Mesenchymal stem cell (in vitro differentiated cells and primary cell): Measurements from ENCODE around the gene CACNA1I.
"Not testable (repeated sequence)": the region's sequence is repeated elsewhere in the genome, so short reads cannot be mapped to it uniquely, and the experiment has no call there.

ENCODE experiments used
- DNase-seq: peaks from one replicate; pipeline ENCODE4 v3.0.0-alpha.2; 2013
- H2AFZ ChIP-seq: one replicate; pipeline ENCODE4 v1.6.1; 2013; ENCODE audit warnings: low read depth, mild to moderate bottlenecking, control low read depth, inconsistent platforms, low read length, moderate library complexity
- H2AK5ac ChIP-seq: 2 replicates; pipeline ENCODE4 v1.6.1; 2013; ENCODE audit warnings: low read length, moderate library complexity, mild to moderate bottlenecking, inconsistent platforms; ENCODE audit not compliant: severe bottlenecking
- H2BK120ac ChIP-seq: one replicate; pipeline ENCODE4 v1.6.1; 2013; ENCODE audit warnings: low read depth, mild to moderate bottlenecking, inconsistent platforms, low read length, moderate library complexity
- H2BK12ac ChIP-seq, 2 experiments: one replicate each; pipeline ENCODE4 v1.6.1; 2013; ENCODE audit warnings: inconsistent platforms in 2 of 2, low read length in 2 of 2, mild to moderate bottlenecking in 2 of 2, moderate library complexity in 2 of 2, control low read depth in 1 of 2
- H2BK15ac ChIP-seq: one replicate; pipeline ENCODE4 v1.6.1; 2013; ENCODE audit warnings: mild to moderate bottlenecking, low read depth, inconsistent platforms; ENCODE audit not compliant: poor library complexity, severe bottlenecking
- H2BK5ac ChIP-seq: 2 replicates; pipeline ENCODE4 v1.6.1; 2013; ENCODE audit warnings: low read depth, mild to moderate bottlenecking, low read length, control low read depth, inconsistent platforms; ENCODE audit not compliant: poor library complexity, severe bottlenecking
- H3K14ac ChIP-seq, 2 experiments: one replicate each; pipeline ENCODE4 v1.6.1; 2013; ENCODE audit warnings: inconsistent platforms in 2 of 2, low read length in 2 of 2, control low read depth in 1 of 2, mild to moderate bottlenecking in 1 of 2, moderate library complexity in 1 of 2
- H3K18ac ChIP-seq, 2 experiments: one replicate each; pipeline ENCODE4 v1.6.1; 2013; ENCODE audit warnings: inconsistent platforms in 2 of 2, low read length in 2 of 2, control low read depth in 1 of 2, low read depth in 1 of 2, mild to moderate bottlenecking in 1 of 2
- H3K23ac ChIP-seq, 2 experiments: one replicate each; pipeline ENCODE4 v1.6.1; 2013; ENCODE audit warnings: inconsistent platforms in 2 of 2, low read length in 2 of 2, mild to moderate bottlenecking in 2 of 2, moderate library complexity in 2 of 2, control low read depth in 1 of 2
- H3K27ac ChIP-seq: 2 replicates; pipeline ENCODE4 v1.5.1; 2013; ENCODE audit warnings: mild to moderate bottlenecking, moderate library complexity, low read length, control low read depth, inconsistent platforms; ENCODE audit not compliant: poor library complexity, severe bottlenecking
- H3K27me3 ChIP-seq, 2 experiments: 2 replicates each; pipeline versions ENCODE4 v1.6.1 to v1.7.0; 2013; ENCODE audit warnings: low read length in 2 of 2, mild to moderate bottlenecking in 2 of 2, moderate library complexity in 2 of 2, control low read depth in 1 of 2, inconsistent platforms in 1 of 2; ENCODE audit not compliant: control insufficient read depth in 1 of 2, insufficient read depth in 1 of 2
- H3K36me3 ChIP-seq, 2 experiments: 2 replicates each; pipeline versions ENCODE4 v1.6.1 to v1.7.0; 2013; ENCODE audit warnings: low read length in 2 of 2, control low read depth in 1 of 2, inconsistent platforms in 1 of 2, low read depth in 1 of 2, mild to moderate bottlenecking in 1 of 2; ENCODE audit not compliant: insufficient read depth in 2 of 2, control insufficient read depth in 1 of 2
- H3K4ac ChIP-seq, 2 experiments: one replicate each; pipeline ENCODE4 v1.6.1; 2013; ENCODE audit warnings: inconsistent platforms in 2 of 2, low read length in 2 of 2, mild to moderate bottlenecking in 2 of 2, moderate library complexity in 2 of 2, control low read depth in 1 of 2, low read depth in 1 of 2
- H3K4me1 ChIP-seq: 2 replicates; pipeline ENCODE4 v1.6.1; 2013; ENCODE audit warnings: low read depth, low read length, control low read depth; ENCODE audit not compliant: control insufficient read depth, insufficient read depth
- H3K4me2 ChIP-seq: 2 replicates; pipeline ENCODE4 v1.6.1; 2013; ENCODE audit warnings: low read length, mild to moderate bottlenecking, inconsistent platforms; ENCODE audit not compliant: poor library complexity, severe bottlenecking
- H3K4me3 ChIP-seq, 2 experiments: 2 replicates each; pipeline versions ENCODE4 v1.5.1 to v1.7.0; 2013; ENCODE audit warnings: low read length in 2 of 2, mild to moderate bottlenecking in 2 of 2, control low read depth in 1 of 2, low read depth in 1 of 2; ENCODE audit not compliant: insufficient read depth in 1 of 2
- H3K79me1 ChIP-seq: replicated peaks from 2 replicates; pipeline ENCODE4 v1.6.1; 2013; ENCODE audit warnings: mild to moderate bottlenecking, control low read depth, low read length, inconsistent platforms; ENCODE audit not compliant: poor library complexity, severe bottlenecking
- H3K9ac ChIP-seq: 2 replicates; pipeline ENCODE4 v1.7.0; 2013; ENCODE audit warnings: mild to moderate bottlenecking, low read length, moderate library complexity
- H3K9me3 ChIP-seq: 2 replicates; pipeline ENCODE4 v1.7.0; 2013; ENCODE audit warnings: mild to moderate bottlenecking, low read length; ENCODE audit not compliant: control insufficient read depth
- H4K8ac ChIP-seq: one replicate; pipeline ENCODE4 v1.6.1; 2013; ENCODE audit warnings: inconsistent platforms, mild to moderate bottlenecking, low read length, moderate library complexity
- H4K91ac ChIP-seq: one replicate; pipeline ENCODE4 v1.6.1; 2013; ENCODE audit warnings: mild to moderate bottlenecking, low read length, inconsistent platforms
- WGBS: methylation state at CpG from one replicate; pipeline ENCODE4 v1.1.7; 2013; ENCODE audit warnings: mixed read lengths; 5-methylcytosine and 5-hydroxymethylcytosine counted together

Gene CACNA1I

DNA sequence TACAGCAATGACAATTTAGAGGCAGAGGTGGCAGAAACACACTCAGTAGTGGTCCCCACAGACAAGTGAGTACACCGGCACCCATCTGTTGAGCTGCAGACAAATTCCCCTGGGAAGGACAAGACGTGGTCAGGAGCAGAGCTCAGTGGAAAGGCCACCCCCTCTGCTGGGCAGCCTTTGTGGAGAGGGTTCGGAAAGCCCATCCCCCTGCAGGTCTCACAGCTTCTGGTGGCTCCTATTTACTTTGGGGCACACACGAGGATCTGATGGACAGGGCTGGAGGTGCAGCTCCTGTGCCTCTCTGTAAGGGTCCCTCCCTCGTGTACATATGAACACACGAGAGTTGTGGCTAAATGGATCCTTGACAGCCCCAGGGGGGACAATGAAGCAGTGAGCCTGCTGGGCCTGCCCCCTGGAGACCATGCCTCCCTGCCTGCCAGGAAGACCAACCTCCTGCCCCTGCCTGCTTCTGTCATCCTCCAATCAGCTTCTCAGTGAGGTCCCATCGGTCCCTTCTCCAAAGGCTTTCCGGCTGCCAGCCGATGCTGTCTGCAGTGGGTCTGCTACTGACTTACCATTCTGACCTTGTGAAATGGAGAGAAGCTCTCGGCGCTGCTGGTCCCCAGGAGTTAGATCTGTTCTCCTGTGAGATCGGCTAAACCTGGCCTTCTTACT lies 161.5 kb downstream of the CACNA1I start:
- no peak overlapping the region for H3K14ac ChIP-seq
- H3K27me3 ChIP-seq = peaks cover 47 to 80% of the 10 kb centered on the region in 2 experiments
- no peak overlapping the region for H2BK12ac ChIP-seq
- H4K8ac ChIP-seq = no peak overlapping the region
- H3K4ac ChIP-seq = no peak overlapping the region
- no peak overlapping the region for H3K9ac ChIP-seq
- H3K27ac ChIP-seq = no peak overlapping the region
- 89% methylated on average over 12 of the region's 12 CpGs for WGBS
- H3K4me1 ChIP-seq = no peaks in the 10 kb centered on the region
- H2BK5ac ChIP-seq = no peak overlapping the region
- H3K4me2 ChIP-seq = no peak overlapping the region
- no peak overlapping the region for H4K91ac ChIP-seq
- H3K23ac ChIP-seq = no peak overlapping the region
- no peak overlapping the region for H2BK120ac ChIP-seq
- DNase-seq = no peak
- no peak overlapping the region for H2AFZ ChIP-seq
- H3K9me3 ChIP-seq = no peaks in the 10 kb centered on the region
- H2BK15ac ChIP-seq = no peak overlapping the region
- no peak overlapping the region for H2AK5ac ChIP-seq
- no peaks in the 10 kb centered on the region for H3K36me3 ChIP-seq
- H3K79me1 ChIP-seq = no peaks in the 10 kb centered on the region
- no peak overlapping the region for H3K18ac ChIP-seq
- no peak overlapping the region for H3K4me3 ChIP-seq

DNA sequence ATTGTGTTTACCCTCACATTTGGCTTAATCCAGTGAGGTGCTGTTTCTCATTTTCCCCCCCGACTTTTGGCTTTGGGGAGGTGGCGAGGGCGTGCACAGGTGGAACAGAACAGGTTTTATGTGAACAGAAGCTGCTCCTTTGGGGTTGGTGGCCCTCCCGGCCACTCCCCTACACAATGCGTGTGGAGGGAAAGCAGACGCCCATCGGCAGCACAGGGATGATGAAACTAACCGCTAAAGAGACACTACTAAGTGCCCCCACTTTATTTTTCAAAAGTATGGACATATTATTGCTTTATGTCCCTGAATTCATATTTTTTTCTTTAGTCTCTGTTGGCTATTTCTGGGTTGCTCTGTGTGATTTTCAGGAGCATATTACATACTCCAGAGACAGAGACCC lies 162.1 kb downstream of the CACNA1I start:
- Histone ChIP-seq H3K18ac (no peak overlapping the region), H3K79me1 (no peaks in the 10 kb centered on the region), H3K36me3 (no peaks in the 10 kb centered on the region), H3K23ac (no peak overlapping the region), H2BK5ac (no peak overlapping the region), H2BK15ac (no peak overlapping the region), H2BK12ac (no peak overlapping the region), H3K27ac (no peak overlapping the region), H3K14ac (no peak overlapping the region), H3K27me3 (peaks cover 44 to 80% of the 10 kb centered on the region in 2 experiments), H3K4me2 (no peak overlapping the region), H3K9me3 (no peaks in the 10 kb centered on the region), H3K4me3 (no peak overlapping the region), H3K4me1 (no peaks in the 10 kb centered on the region), H4K8ac (no peak overlapping the region), H4K91ac (no peak overlapping the region), H2AFZ (no peak overlapping the region), H3K4ac (no peak overlapping the region), H3K9ac (no peak overlapping the region), H2BK120ac (no peak overlapping the region), H2AK5ac (no peak overlapping the region)
- WGBS = 73% methylated on average over 6 of the region's 8 CpGs
- DNase-seq = no peak

DNA sequence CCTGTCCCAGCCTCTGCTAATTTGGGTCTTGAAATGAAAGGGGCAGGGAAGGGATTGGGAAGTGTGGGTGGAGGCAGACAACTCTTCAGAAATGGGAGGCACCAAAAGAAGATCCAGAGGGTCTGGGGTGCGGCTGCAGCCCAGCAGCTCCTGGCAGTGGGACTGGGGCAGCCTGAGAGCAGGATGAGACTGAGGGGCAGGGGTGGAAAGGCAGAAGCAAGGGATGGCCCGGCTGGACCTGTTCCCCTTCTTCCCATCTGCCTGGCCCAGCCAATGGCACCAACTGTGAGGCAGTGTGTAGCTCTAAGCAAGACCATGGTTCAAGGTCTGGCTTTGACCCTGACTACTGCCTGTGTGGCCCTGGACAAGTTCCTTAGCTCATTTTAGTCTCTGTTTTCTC lies 162.6 kb downstream of the CACNA1I start:
- Histone ChIP-seq H3K79me1 (no peaks in the 10 kb centered on the region), H3K4ac (no peak overlapping the region), H4K8ac (no peak overlapping the region), H3K36me3 (no peaks in the 10 kb centered on the region), H3K27ac (no peak overlapping the region), H4K91ac (no peak overlapping the region), H3K4me1 (no peaks in the 10 kb centered on the region), H2AK5ac (no peak overlapping the region), H2BK5ac (no peak overlapping the region), H3K23ac (no peak overlapping the region), H3K18ac (no peak overlapping the region), H3K4me2 (no peak overlapping the region), H3K9ac (no peak overlapping the region), H3K4me3 (no peak overlapping the region), H3K9me3 (no peaks in the 10 kb centered on the region), H2BK12ac (no peak overlapping the region), H3K14ac (no peak overlapping the region), H2AFZ (no peak overlapping the region), H3K27me3 (peaks cover 47 to 77% of the 10 kb centered on the region in 2 experiments), H2BK15ac (no peak overlapping the region), H2BK120ac (no peak overlapping the region)
- no peak for DNase-seq
- WGBS = 93% methylated on average over 2 of the region's 2 CpGs

DNA sequence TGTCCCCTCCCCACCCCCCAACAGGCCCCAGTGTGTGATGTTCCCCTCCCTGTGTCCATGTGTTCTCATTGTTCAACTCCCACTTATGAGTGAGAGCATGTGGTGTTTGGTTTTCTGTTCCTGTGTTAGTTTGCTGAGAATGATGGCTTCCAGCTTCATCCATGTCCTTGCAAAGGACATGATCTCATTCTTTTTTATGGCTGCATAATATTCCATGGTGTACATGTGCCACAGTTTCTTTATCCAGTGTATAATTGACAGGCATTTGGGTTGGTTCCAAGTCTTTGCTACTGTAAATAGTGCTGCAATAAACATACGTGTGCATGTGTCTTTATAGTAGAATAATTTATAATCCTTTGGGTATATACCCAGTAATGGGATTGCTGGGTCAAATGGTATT lies 163.5 kb downstream of the CACNA1I start:
- H3K18ac ChIP-seq, H2AK5ac ChIP-seq, H3K14ac ChIP-seq, H2BK5ac ChIP-seq, H2BK15ac ChIP-seq, H4K91ac ChIP-seq, H3K4me1 ChIP-seq, H3K4me2 ChIP-seq, H3K4me3 ChIP-seq, DNase-seq, H3K27ac ChIP-seq, H2AFZ ChIP-seq, H3K79me1 ChIP-seq, H3K9ac ChIP-seq, H3K9me3 ChIP-seq, H3K36me3 ChIP-seq, H3K4ac ChIP-seq, H3K23ac ChIP-seq, H2BK120ac ChIP-seq, H2BK12ac ChIP-seq, H4K8ac ChIP-seq: not testable (repeated sequence)
- peaks cover 44 to 70% of the 10 kb centered on the region in 2 experiments for H3K27me3 ChIP-seq
- no CpG with 5 or more reads among the region's 1 CpG for WGBS
